H1 (cell line): ENCODE measurements around the gene IGF2BP3. TPM values are rescaled to one million over a fixed set of nuclear protein-coding genes. Genes with fewer than 3 reads are reported as not detected.
A peak's percentile ranks its signal among the peaks of the same experiment; 100 is the strongest.

Experiments
- CTCF ChIA-PET: fragments of 300-600 bp; sonication (Branson Sonifier 250); formaldehyde crosslinking; loops from one replicate; lab custom pipeline; 2021; ENCODE audit not compliant: partially characterized antibody; lab: Charles Lee
- POLR2A ChIA-PET: fragments of 300-600 bp; sonication (Branson Sonifier 250); formaldehyde crosslinking; loops from one replicate; lab custom pipeline; 2021; ENCODE audit warnings: inconsistent platforms; ENCODE audit not compliant: partially characterized antibody; lab: Charles Lee
- DNase-seq, 2 experiments: peaks; one replicate each; pipeline versions ENCODE4 v3.0.0 to v3.0.0-alpha.2; 2010 to 2022; ENCODE audit warnings: low spot score in 2 of 2, low read depth in 1 of 2, mixed read lengths in 1 of 2
- FAIRE-seq: peaks from 2 replicates; lab custom pipeline; 2011; peaks lifted over from hg19 to GRCh38; lab: Jason Lieb, UNC
- H2AFZ ChIP-seq: 2 replicates; pipeline ENCODE4 v1.8.1; 2012; ENCODE audit warnings: low read length, inconsistent platforms
- H2AK5ac ChIP-seq: 2 replicates; pipeline ENCODE4 v1.6.1; 2013; ENCODE audit warnings: low read depth, low read length
- H2BK120ac ChIP-seq: replicated peaks from 2 replicates; pipeline ENCODE3; 2013; ENCODE audit warnings: low read depth, low read length, inconsistent platforms
- H2BK12ac ChIP-seq: 2 replicates; pipeline ENCODE4 v1.6.1; 2013; ENCODE audit warnings: low read depth, low read length
- H2BK15ac ChIP-seq: 2 replicates; pipeline ENCODE4 v1.6.1; 2013; ENCODE audit warnings: low read length
- H2BK20ac ChIP-seq: 2 replicates; pipeline ENCODE4 v1.6.1; 2013; ENCODE audit warnings: low read length
- H2BK5ac ChIP-seq: 2 replicates; pipeline ENCODE4 v1.6.1; 2013; ENCODE audit warnings: low read depth, low read length
- H3K14ac ChIP-seq: 2 replicates; pipeline ENCODE4 v1.6.1; 2013; ENCODE audit warnings: inconsistent platforms; ENCODE audit not compliant: insufficient read length
- H3K18ac ChIP-seq: 2 replicates; pipeline ENCODE4 v1.6.1; 2013; ENCODE audit warnings: low read length; ENCODE audit errors: extremely low read depth
- H3K23ac ChIP-seq: 2 replicates; pipeline ENCODE4 v1.6.1; 2013; ENCODE audit warnings: inconsistent platforms; ENCODE audit not compliant: insufficient read length
- H3K23me2 ChIP-seq: 2 replicates; pipeline ENCODE4 v1.6.1; 2013; ENCODE audit warnings: low read depth, low read length
- H3K27ac ChIP-seq: 2 replicates; pipeline ENCODE4 v1.6.1; 2011; ENCODE audit warnings: low read depth, low read length, inconsistent platforms
- H3K27me3 ChIP-seq, 4 experiments: replicated peaks in 1 of 4; 1 replicate in 1 of 4; 2 replicates in 3 of 4; pipeline versions ENCODE4 v1.6.1 to v1.8.1; 2011 to 2013; ENCODE audit warnings: low read length in 3 of 4, mild to moderate bottlenecking in 3 of 4, inconsistent platforms in 2 of 4, mixed read lengths in 2 of 4, moderate library complexity in 1 of 4; ENCODE audit not compliant: control insufficient read depth in 3 of 4, insufficient read depth in 3 of 4; ENCODE audit errors: extremely low read depth in 1 of 4
- H3K36me3 ChIP-seq, 4 experiments: 2 replicates each; pipeline versions ENCODE4 v1.6.1 to v1.8.1; 2011 to 2013; ENCODE audit warnings: mild to moderate bottlenecking in 4 of 4, low read length in 3 of 4, moderate library complexity in 2 of 4, control low read depth in 1 of 4, inconsistent platforms in 1 of 4; ENCODE audit not compliant: insufficient read depth in 4 of 4, control insufficient read depth in 2 of 4
- H3K4ac ChIP-seq: replicated peaks from 2 replicates; pipeline ENCODE3; 2013; ENCODE audit warnings: low read length, low read depth, mixed read lengths, inconsistent platforms; ENCODE audit not compliant: insufficient read length
- H3K4me1 ChIP-seq, 4 experiments: replicated peaks in 1 of 4; 1 replicate in 1 of 4; 2 replicates in 3 of 4; pipeline versions ENCODE4 v1.6.1 to v1.8.1; 2011 to 2013; ENCODE audit warnings: low read length in 3 of 4, inconsistent platforms in 2 of 4, mixed read lengths in 1 of 4; ENCODE audit not compliant: insufficient read depth in 4 of 4, control insufficient read depth in 3 of 4
- H3K4me2 ChIP-seq, 2 experiments: 2 replicates each; pipeline versions ENCODE4 v1.6.1 to v1.8.1; 2011 to 2013; ENCODE audit warnings: low read depth in 2 of 2, low read length in 2 of 2, control low read depth in 1 of 2, inconsistent platforms in 1 of 2, mild to moderate bottlenecking in 1 of 2; ENCODE audit not compliant: insufficient read depth in 1 of 2
- H3K4me3 ChIP-seq, 4 experiments: fragments of 200-600, 300-600 bp in 1 of 4; sonication (generic), shearing (Covaris generic), sonication (Bioruptor Twin) in 1 of 4; 2 replicates each; pipeline versions ENCODE4 v1.5.1 to v1.8.1; 2011 to 2016; ENCODE audit warnings: low read length in 4 of 4, low read depth in 3 of 4, control low read depth in 2 of 4, inconsistent platforms in 2 of 4, mild to moderate bottlenecking in 2 of 4, mixed read lengths in 1 of 4, moderate library complexity in 1 of 4; ENCODE audit not compliant: insufficient read depth in 2 of 4; ENCODE audit errors: extremely low read depth in 1 of 4
- H3K56ac ChIP-seq: replicated peaks from 2 replicates; pipeline ENCODE3; 2013; ENCODE audit warnings: low read depth, mild to moderate bottlenecking, mixed read lengths, low read length, inconsistent platforms; ENCODE audit not compliant: insufficient read length
- H3K79me1 ChIP-seq: 2 replicates; pipeline ENCODE4 v1.6.1; 2013; ENCODE audit warnings: low read depth, low read length, control low read depth
- H3K79me2 ChIP-seq, 2 experiments: 2 replicates each; pipeline versions ENCODE4 v1.6.1 to v1.8.1; 2012 to 2013; ENCODE audit warnings: low read length in 2 of 2, mild to moderate bottlenecking in 2 of 2, inconsistent platforms in 1 of 2; ENCODE audit not compliant: insufficient read depth in 2 of 2, control insufficient read depth in 1 of 2
- H3K9ac ChIP-seq, 4 experiments: replicated peaks in 1 of 4; 1 replicate in 1 of 4; 2 replicates in 3 of 4; pipeline versions ENCODE4 v1.6.1 to v1.8.1; 2011 to 2013; ENCODE audit warnings: low read depth in 3 of 4, low read length in 3 of 4, control low read depth in 2 of 4, mild to moderate bottlenecking in 2 of 4, moderate library complexity in 2 of 4, inconsistent platforms in 1 of 4; ENCODE audit errors: extremely low read depth in 1 of 4
- H3K9me3 ChIP-seq, 2 experiments: 2 replicates each; pipeline versions ENCODE4 v1.6.1 to v1.8.1; 2012 to 2013; ENCODE audit warnings: mild to moderate bottlenecking in 2 of 2, moderate library complexity in 2 of 2, control low read depth in 1 of 2, inconsistent platforms in 1 of 2, low read depth in 1 of 2, low read length in 1 of 2, mixed read lengths in 1 of 2; ENCODE audit not compliant: insufficient read depth in 2 of 2
- H4K20me1 ChIP-seq, 2 experiments: replicated peaks in 1 of 2; 2 replicates each; pipeline versions ENCODE3 to v1.8.1; 2011 to 2013; ENCODE audit warnings: inconsistent platforms in 2 of 2, low read length in 2 of 2, mild to moderate bottlenecking in 1 of 2; ENCODE audit not compliant: insufficient read depth in 2 of 2, control insufficient read depth in 1 of 2
- H4K5ac ChIP-seq: 2 replicates; pipeline ENCODE4 v1.6.1; 2013; ENCODE audit warnings: low read length, low read depth, mixed read lengths, inconsistent platforms; ENCODE audit not compliant: insufficient read length
- H4K8ac ChIP-seq: 2 replicates; pipeline ENCODE4 v1.8.0; 2013; ENCODE audit warnings: mild to moderate bottlenecking, moderate library complexity, low read length, inconsistent platforms; ENCODE audit not compliant: insufficient read depth; ENCODE audit errors: extremely low read depth
- H4K91ac ChIP-seq: replicated peaks from 2 replicates; pipeline ENCODE3; 2013; ENCODE audit warnings: low read length, mixed read lengths, inconsistent platforms; ENCODE audit not compliant: insufficient read length
- CHD1 ChIP-seq: IDR thresholded peaks from 2 replicates; pipeline ENCODE4 v1.6.1; 2012; ENCODE audit warnings: low read depth, low read length, improper control_type of control experiment
- E2F6 ChIP-seq: IDR thresholded peaks from 2 replicates; pipeline ENCODE4 v1.6.1; 2012; ENCODE audit warnings: inconsistent platforms
- FOSL1 ChIP-seq: IDR thresholded peaks from 2 replicates; pipeline ENCODE4 v1.6.1; 2011; ENCODE audit warnings: mild to moderate bottlenecking, low read depth, low read length, moderate library complexity; ENCODE audit not compliant: insufficient read depth
- GABPA ChIP-seq: IDR thresholded peaks from 2 replicates; pipeline ENCODE4 v1.6.1; 2011; ENCODE audit warnings: mild to moderate bottlenecking, low read length, moderate library complexity, borderline replicate concordance; ENCODE audit not compliant: insufficient read depth
- HDAC2 ChIP-seq, 2 experiments: fragments of 300-600 bp in 1 of 2; sonication (generic) in 1 of 2; IDR thresholded peaks; 2 replicates each; pipeline ENCODE4 v1.6.1; 2011 to 2012; ENCODE audit warnings: low read depth in 2 of 2, low read length in 2 of 2, mild to moderate bottlenecking in 2 of 2, moderate library complexity in 2 of 2, borderline replicate concordance in 1 of 2, inconsistent platforms in 1 of 2
- MAFK ChIP-seq: IDR thresholded peaks from 2 replicates; pipeline ENCODE4 v1.6.1; 2012; ENCODE audit warnings: low read depth, mild to moderate bottlenecking, improper control_type of control experiment, low read length
- RFX5 ChIP-seq: IDR thresholded peaks from 2 replicates; pipeline ENCODE4 v1.6.1; 2011; ENCODE audit warnings: low read depth, low read length, improper control_type of control experiment, borderline replicate concordance
- whole genome bisulfite sequencing, 2 experiments: shearing (Covaris generic) in 1 of 2; methylation state at CpG; one replicate each; pipeline versions ENCODE4 v1.1.6 to v1.1.7; 2013 to 2015; ENCODE audit warnings: low lambda C conversion rate in 2 of 2, mixed read lengths in 2 of 2, inconsistent platforms in 1 of 2, low coverage in 1 of 2, missing lambda C conversion rate in 1 of 2; ENCODE audit not compliant: insufficient replicate concordance in 2 of 2, insufficient coverage in 1 of 2, insufficient read length in 1 of 2; ENCODE audit errors: extremely low coverage in 1 of 2, missing lambda C conversion rate in 1 of 2; 5-methylcytosine and 5-hydroxymethylcytosine counted together
- polyA plus RNA-seq, 7 experiments: library from polyadenylated mRNA; depleted of rRNA in 3 of 7; stranded (reverse) in 5 of 7; unstranded in 2 of 7; fragments of >200 nt in 5 of 7; fragments of 200-250 nt in 2 of 7; gene quantifications; 1 replicate in 5 of 7; 2 replicates in 1 of 7; 4 replicates in 1 of 7; pipeline versions ENCODE4 v1.2.1 to v1.2.3, GENCODE V29; 2011 to 2013; ENCODE audit warnings: missing spikeins in 2 of 7, mixed read lengths in 2 of 7
- total RNA-seq: library from RNA; stranded (reverse); fragmentation: NEBNext Ultra II Directional; extraction: Animal tissue kit (Norgen Biotek cat#: 25700); gene quantifications from 2 replicates; pipeline ENCODE4 v1.2.1, GENCODE V29; 2021

The IGF2BP3 gene
- total and polyA plus RNA-seq, 2 of the 8 experiments (the other 6 are each of a cell fraction or from before 2014, with no cell fraction given) = 66.3 to 193 TPM

- H3K79me2 ChIP-seq = peaks cover 0 to 34% of the 10 kb centered on the region in 2 experiments; a peak in 2 of 4 replicates
- no peak overlapping the region for H2BK20ac ChIP-seq
- no peak overlapping the region for H4K8ac ChIP-seq
- no peak overlapping the region; a peak in 1 of 7 replicates for H3K9ac ChIP-seq
- H3K9me3 ChIP-seq = no peaks in the 10 kb centered on the region
- no peaks in the 10 kb centered on the region for H3K27me3 ChIP-seq
- ChIA-PET CTCF (interaction anchor here (0.7 to 1.7 kb wide), 6 partner anchors 8 to 118 kb away, joined by 3 to 5 read pairs (median 3); no protein-coding TSS in a partner anchor), POLR2A (interaction anchor here (0.8 to 1.7 kb wide), 8 partner anchors 9 to 173 kb away, joined by 3 to 5 read pairs (median 3); partner anchors contain the start of gene MALSU1)
- DNase-seq (no peak), FAIRE-seq (no peak)
- no peaks in the 10 kb centered on the region for H3K23me2 ChIP-seq
- H2AFZ ChIP-seq = no peak overlapping the region
- no peak overlapping the region for H3K27ac ChIP-seq
- H3K14ac ChIP-seq = no peak overlapping the region
- H3K23ac ChIP-seq = no peak overlapping the region
- WGBS, 2 experiments = 86% methylated on average over 7 of the region's 7 CpGs; no CpG with 5 or more reads in 1 of the 2 experiments
- no peak overlapping the region for H2AK5ac ChIP-seq
- H4K5ac ChIP-seq = peak overlapping the region; percentile 18
- no peak overlapping the region; the same call in 1 of the 2 replicates for H2BK5ac ChIP-seq
- no peak overlapping the region for H3K4me3 ChIP-seq
- peaks cover 0 to 3% (median 2%) of the 10 kb centered on the region in 4 experiments; a peak in 1 of 7 replicates for H3K4me1 ChIP-seq
- no peak overlapping the region for H3K18ac ChIP-seq
- H2BK15ac ChIP-seq = no peak overlapping the region
- no peak overlapping the region for H2BK120ac ChIP-seq
- H3K56ac ChIP-seq = no peak overlapping the region
- no peak for TF ChIP-seq RFX5
- no peak for TF ChIP-seq HDAC2 (IDR thresholded peaks at IDR 0.05; ENCODE audit: borderline replicate concordance in 1 of 2, low read depth in 2 of 2, low read length in 2 of 2)
- no peak for TF ChIP-seq E2F6
- TF ChIP-seq FOSL1 = no peak
- TF ChIP-seq MAFK = no peak
- TF ChIP-seq CHD1 = no peak
- TF ChIP-seq GABPA = no peak
- peaks cover 13 to 66% (median 37%) of the 10 kb centered on the region in 4 experiments for H3K36me3 ChIP-seq
- peaks cover 5 to 7% of the 10 kb centered on the region in 2 experiments for H4K20me1 ChIP-seq
- no peaks in the 10 kb centered on the region for H3K79me1 ChIP-seq
- peak overlapping the region; percentile 33 for H3K4ac ChIP-seq
- no peak overlapping the region for H3K4me2 ChIP-seq
- no peak overlapping the region for H2BK12ac ChIP-seq
- peak overlapping the region; percentile 11 for H4K91ac ChIP-seq
Observed at GRCh38 chr7:23349484-23350157, 120.7 kb downstream of the IGF2BP3 start.
